Neural cell (in vitro differentiated cells): ENCODE data around the gene RUFY3.

Experiments
- EZH2 ChIP-seq: fragments of 200-600, 300-800 bp; shearing (Covaris generic), sonication (generic); IDR thresholded peaks from 2 replicates; pipeline ENCODE4 v1.6.1; 2014; ENCODE audit warnings: antibody characterized with exemption, low read length, borderline replicate concordance, mild to moderate bottlenecking; ENCODE audit not compliant: insufficient read depth, poor library complexity, severe bottlenecking
- POLR2AphosphoS5 ChIP-seq: IDR thresholded peaks from 2 replicates; pipeline ENCODE4 v1.6.1; 2012
- TAF1 ChIP-seq: IDR thresholded peaks from 2 replicates; pipeline ENCODE4 v1.6.1; 2012; ENCODE audit warnings: low read depth
- TF ChIP-seq, protein P1 (sequence below): fragments of 450-650 bp; IDR thresholded peaks from 2 replicates; pipeline ENCODE4 v1.5.1; 2014; ENCODE audit warnings: antibody characterized with exemption, mild to moderate bottlenecking, moderate library complexity; ENCODE audit not compliant: poor library complexity, severe bottlenecking
- TF ChIP-seq, protein P2 (sequence below): IDR thresholded peaks from 2 replicates; pipeline ENCODE4 v1.6.1; 2012; ENCODE audit warnings: borderline replicate concordance

DNA sequence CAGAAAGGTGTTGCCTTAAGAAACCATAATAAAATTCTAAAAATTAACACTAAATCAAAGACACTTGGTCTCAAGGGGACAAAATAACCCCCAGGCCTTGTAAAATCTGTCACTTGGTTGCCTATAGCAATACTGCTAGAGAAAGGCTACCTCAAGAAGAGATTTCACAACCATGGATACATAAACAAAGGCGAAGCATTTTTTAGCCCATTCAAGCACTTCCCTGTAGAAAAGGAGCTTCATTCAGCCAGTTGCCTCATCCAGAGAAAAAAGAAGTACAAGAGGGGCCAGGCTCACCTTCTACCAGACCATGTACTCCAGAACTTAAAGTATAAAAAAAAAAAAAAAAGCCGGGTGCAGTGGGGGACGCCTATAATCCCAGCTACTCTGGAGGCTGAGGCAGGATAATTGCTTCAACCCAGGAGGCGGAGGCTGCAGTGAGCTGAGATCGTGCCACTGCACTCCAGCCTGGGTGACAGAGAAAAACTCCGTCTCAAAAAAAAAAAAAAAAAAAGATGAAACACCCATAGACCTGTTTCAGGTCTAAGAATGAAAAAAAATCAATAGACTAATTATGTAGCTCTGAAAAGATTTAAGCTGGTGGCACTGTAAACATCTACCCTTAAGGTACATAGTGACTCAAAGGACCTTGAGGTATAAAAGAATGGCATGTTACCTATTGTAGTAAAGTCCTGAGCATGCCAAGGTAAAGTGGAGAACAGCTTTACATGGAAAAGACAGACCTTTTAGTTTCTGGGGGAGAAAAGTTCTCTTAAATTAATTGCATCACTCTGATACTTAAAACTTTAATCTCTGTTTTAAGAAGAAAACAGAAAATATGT is 18.0 kb downstream of the RUFY3 start:
- no peak for TF ChIP-seq POLR2AphosphoS5
- TF ChIP-seq, protein P1, sequence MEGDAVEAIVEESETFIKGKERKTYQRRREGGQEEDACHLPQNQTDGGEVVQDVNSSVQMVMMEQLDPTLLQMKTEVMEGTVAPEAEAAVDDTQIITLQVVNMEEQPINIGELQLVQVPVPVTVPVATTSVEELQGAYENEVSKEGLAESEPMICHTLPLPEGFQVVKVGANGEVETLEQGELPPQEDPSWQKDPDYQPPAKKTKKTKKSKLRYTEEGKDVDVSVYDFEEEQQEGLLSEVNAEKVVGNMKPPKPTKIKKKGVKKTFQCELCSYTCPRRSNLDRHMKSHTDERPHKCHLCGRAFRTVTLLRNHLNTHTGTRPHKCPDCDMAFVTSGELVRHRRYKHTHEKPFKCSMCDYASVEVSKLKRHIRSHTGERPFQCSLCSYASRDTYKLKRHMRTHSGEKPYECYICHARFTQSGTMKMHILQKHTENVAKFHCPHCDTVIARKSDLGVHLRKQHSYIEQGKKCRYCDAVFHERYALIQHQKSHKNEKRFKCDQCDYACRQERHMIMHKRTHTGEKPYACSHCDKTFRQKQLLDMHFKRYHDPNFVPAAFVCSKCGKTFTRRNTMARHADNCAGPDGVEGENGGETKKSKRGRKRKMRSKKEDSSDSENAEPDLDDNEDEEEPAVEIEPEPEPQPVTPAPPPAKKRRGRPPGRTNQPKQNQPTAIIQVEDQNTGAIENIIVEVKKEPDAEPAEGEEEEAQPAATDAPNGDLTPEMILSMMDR, result no peak
- no peak for TF ChIP-seq EZH2
- TF ChIP-seq TAF1, result no peak
- TF ChIP-seq, protein P2, sequence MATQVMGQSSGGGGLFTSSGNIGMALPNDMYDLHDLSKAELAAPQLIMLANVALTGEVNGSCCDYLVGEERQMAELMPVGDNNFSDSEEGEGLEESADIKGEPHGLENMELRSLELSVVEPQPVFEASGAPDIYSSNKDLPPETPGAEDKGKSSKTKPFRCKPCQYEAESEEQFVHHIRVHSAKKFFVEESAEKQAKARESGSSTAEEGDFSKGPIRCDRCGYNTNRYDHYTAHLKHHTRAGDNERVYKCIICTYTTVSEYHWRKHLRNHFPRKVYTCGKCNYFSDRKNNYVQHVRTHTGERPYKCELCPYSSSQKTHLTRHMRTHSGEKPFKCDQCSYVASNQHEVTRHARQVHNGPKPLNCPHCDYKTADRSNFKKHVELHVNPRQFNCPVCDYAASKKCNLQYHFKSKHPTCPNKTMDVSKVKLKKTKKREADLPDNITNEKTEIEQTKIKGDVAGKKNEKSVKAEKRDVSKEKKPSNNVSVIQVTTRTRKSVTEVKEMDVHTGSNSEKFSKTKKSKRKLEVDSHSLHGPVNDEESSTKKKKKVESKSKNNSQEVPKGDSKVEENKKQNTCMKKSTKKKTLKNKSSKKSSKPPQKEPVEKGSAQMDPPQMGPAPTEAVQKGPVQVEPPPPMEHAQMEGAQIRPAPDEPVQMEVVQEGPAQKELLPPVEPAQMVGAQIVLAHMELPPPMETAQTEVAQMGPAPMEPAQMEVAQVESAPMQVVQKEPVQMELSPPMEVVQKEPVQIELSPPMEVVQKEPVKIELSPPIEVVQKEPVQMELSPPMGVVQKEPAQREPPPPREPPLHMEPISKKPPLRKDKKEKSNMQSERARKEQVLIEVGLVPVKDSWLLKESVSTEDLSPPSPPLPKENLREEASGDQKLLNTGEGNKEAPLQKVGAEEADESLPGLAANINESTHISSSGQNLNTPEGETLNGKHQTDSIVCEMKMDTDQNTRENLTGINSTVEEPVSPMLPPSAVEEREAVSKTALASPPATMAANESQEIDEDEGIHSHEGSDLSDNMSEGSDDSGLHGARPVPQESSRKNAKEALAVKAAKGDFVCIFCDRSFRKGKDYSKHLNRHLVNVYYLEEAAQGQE, result no peak
